ENCODE data around the gene P2RX6. TPM values are rescaled to one million over a fixed set of nuclear protein-coding genes. Genes with fewer than 3 reads are reported as not detected.

The P2RX6 gene
- total and polyA plus RNA-seq, 2 of the 4 experiments (the other 2 are of a cell fraction) = 0.90 to 1.6 TPM

DNA sequence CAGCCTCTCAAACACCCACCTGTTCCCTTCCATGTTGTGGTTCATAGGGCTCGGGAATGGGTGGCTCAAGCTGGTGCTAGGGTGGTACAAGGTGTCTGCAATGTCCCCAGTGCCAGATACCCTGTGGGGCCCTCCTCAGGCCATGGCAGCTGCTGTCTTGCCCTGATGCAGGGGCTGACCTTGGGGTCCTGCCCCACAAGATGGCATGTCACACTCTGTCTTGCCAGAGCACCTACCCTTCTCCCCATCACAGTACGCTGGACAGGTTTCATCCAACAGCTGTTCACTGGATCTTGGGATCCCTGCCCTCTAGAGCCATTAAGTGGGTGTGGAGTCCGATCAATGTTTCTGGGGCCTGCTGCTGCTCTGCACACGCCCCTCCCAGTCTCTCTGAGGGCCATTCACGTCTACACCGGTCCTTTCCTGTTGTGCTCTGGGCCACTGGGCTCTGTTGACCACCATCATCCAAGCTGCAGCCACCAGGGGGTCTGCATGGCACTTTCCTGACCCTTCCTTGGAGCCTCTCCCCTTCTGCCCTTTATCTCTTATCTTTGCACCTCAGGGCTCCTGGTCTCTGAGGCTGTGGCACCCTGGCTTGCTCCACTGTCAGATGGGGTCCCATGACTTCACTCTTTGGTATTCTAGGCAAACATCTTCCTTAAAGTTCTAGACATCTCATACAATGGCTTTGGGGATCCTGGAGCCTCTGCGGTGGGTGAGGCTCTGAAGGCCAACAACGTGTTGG lies 37.9 kb downstream of the P2RX6 start:
- 63% methylated on average over 5 of the region's 8 CpGs; no CpG with 5 or more reads in 1 of the 2 experiments for WGBS, 2 experiments (ENCODE audit: extremely low coverage in 2 of 2, insufficient read length in 1 of 2)
- intact Hi-C loops (cut with micrococcal nuclease) (no loop called here), dilution Hi-C loops (cut with HindIII; ENCODE audit: low sequenced_read_pairs, unreplicated experiment) (no loop called here), in situ Hi-C loops (cut with MboI; ENCODE audit: low sequenced_read_pairs) (no loop called here)
- ChIA-PET CTCF (no interaction called here), POLR2A (ENCODE audit: unreplicated experiment) (no interaction called here)
- Histone ChIP-seq H3K23ac (ENCODE audit: low read depth, low read length) (no peak overlapping the region), H3K4me3 (ENCODE audit: insufficient read depth, low read depth, low read length) (no peak overlapping the region), H3K36me3 (ENCODE audit: control insufficient read depth, insufficient read depth, low read length) (no peaks in the 10 kb centered on the region), H3K27me3 (ENCODE audit: control insufficient read depth, insufficient read depth, low read length) (peaks cover 26% of the 10 kb centered on the region), H3K56ac (ENCODE audit: extremely low read depth, insufficient read depth, low read length) (no peak overlapping the region), H4K91ac (ENCODE audit: insufficient read depth, low read depth, low read length) (no peak overlapping the region), H3K27ac (ENCODE audit: insufficient read depth, low read length) (no peak overlapping the region), H2AK9ac (replicated peaks; ENCODE audit: low read depth, low read length, poor library complexity) (peak overlapping the region; percentile 3), H2AK5ac (ENCODE audit: low read depth, low read length) (no peak overlapping the region), H4K8ac (ENCODE audit: low read depth in 2 of 2, low read length in 2 of 2) (no peak overlapping the region), H2BK5ac (ENCODE audit: low read depth, low read length, poor library complexity, severe bottlenecking) (no peak overlapping the region), H2BK120ac (ENCODE audit: low read depth, low read length) (no peak overlapping the region), H3K14ac (replicated peaks; ENCODE audit: low read depth, low read length) (no peak overlapping the region), H4K5ac (ENCODE audit: low read depth, low read length) (no peak overlapping the region), H3K4ac (ENCODE audit: low read depth, low read length) (no peak overlapping the region), H3K4me1 (ENCODE audit: control insufficient read depth, insufficient read depth, low read length) (peaks cover 6% of the 10 kb centered on the region), H3K18ac (ENCODE audit: low read depth, low read length) (no peak overlapping the region), H3K79me1 (ENCODE audit: low read depth in 1 of 2, low read length in 2 of 2) (no peaks in the 10 kb centered on the region), H2BK15ac (ENCODE audit: low read depth, low read length) (no peak overlapping the region), H3K9me1 (ENCODE audit: insufficient read depth, low read length) (no peaks in the 10 kb centered on the region), H3K9me3 (ENCODE audit: control insufficient read depth, insufficient read depth, low read length) (no peaks in the 10 kb centered on the region), H4K20me1 (ENCODE audit: insufficient read depth, low read length) (no peaks in the 10 kb centered on the region), H2AFZ (replicated peaks; ENCODE audit: low read length, poor library complexity) (no peak overlapping the region), H2BK20ac (ENCODE audit: low read depth, low read length) (no peak overlapping the region), H3K4me2 (ENCODE audit: low read depth, low read length) (no peak overlapping the region), H3K9ac (ENCODE audit: low read depth, low read length) (no peak overlapping the region)
- no peak for ATAC-seq (ENCODE audit: low read depth)
- no peak for DNase-seq
- no TSS peak for BruUV-seq (replicated peaks)
- TF ChIP-seq FOS (IDR thresholded peaks at IDR 0.05; ENCODE audit: low read depth, low read length) = no peak
- TF ChIP-seq RFX5 (IDR thresholded peaks at IDR 0.05; ENCODE audit: low read depth, low read length) = no peak
- no peak for TF ChIP-seq CHD1 (IDR thresholded peaks at IDR 0.05; ENCODE audit: low read depth, low read length)
- no peak for TF ChIP-seq RCOR1 (IDR thresholded peaks at IDR 0.05; ENCODE audit: insufficient replicate concordance, low read length)
- TF ChIP-seq SMC3 (IDR thresholded peaks at IDR 0.05; ENCODE audit: low read depth, low read length) = no peak
- no peak for TF ChIP-seq CEBPB (IDR thresholded peaks at IDR 0.05; ENCODE audit: low read depth, low read length)
